ENCODE results near the gene ABCC11. TPM values are rescaled to one million over a fixed set of nuclear protein-coding genes. Genes with fewer than 3 reads are reported as not detected.

The ABCC11 gene
- total RNA-seq, 4 donors from 2014 or later: 0.32 to 0.52 TPM; not detected in 2

DNA sequence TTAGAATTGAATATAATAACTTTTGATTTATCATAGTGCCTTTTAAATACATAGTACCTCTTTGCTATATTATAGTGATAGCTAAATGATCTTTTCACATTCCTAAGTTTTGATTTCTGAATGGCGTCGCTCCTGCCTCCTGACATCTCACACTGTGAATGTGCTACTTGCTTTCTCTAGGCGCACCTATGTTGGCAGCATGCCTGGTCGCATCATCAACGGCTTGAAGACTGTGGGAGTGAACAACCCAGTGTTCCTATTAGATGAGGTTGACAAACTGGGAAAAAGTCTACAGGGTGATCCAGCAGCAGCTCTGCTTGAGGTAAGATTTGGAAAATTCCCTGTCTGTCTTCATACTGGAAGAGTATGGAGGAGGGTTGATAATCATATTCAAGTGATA, 29.8 kb upstream of the ABCC11 start:
- TF ChIP-seq POLR2A (IDR thresholded peaks at IDR 0.05) (no peak), CTCF (IDR thresholded peaks at IDR 0.05) (no peak)
- no peak overlapping the region for H3K4me3 ChIP-seq (ENCODE audit: low read depth, poor library complexity, severe bottlenecking)
- intact Hi-C loops (cut with DNase I; ENCODE audit: low total_unique reads): no loop called here
- WGBS, 2 donors: 71 to 79% methylated on average over 5 of the region's 5 CpGs
- peak in 1 of 2 donors; percentile 28 for DNase-seq (ENCODE audit: low spot score in 2 of 2)

GRCh38 chr16:48276102-48276501, 28.8 kb upstream of the ABCC11 start:
- DNase-seq (ENCODE audit: low spot score in 2 of 2): no peak
- WGBS, 2 donors: 61 to 66% methylated on average over 4 of the region's 4 CpGs
- H3K4me3 ChIP-seq (ENCODE audit: low read depth, poor library complexity, severe bottlenecking): no peak overlapping the region
- no peak for TF ChIP-seq POLR2A (IDR thresholded peaks at IDR 0.05)
- no peak for TF ChIP-seq CTCF (IDR thresholded peaks at IDR 0.05)
- intact Hi-C loops (cut with DNase I; ENCODE audit: low total_unique reads): no loop called here

- intact Hi-C loops (cut with DNase I; ENCODE audit: low total_unique reads): no loop called here
- 96 to 98% methylated on average over 1 of the region's 1 CpG for WGBS, 2 donors
- no peak for TF ChIP-seq CTCF (IDR thresholded peaks at IDR 0.05)
- DNase-seq (ENCODE audit: low spot score in 2 of 2): no peak
- H3K4me3 ChIP-seq (ENCODE audit: low read depth, poor library complexity, severe bottlenecking): no peak overlapping the region
Measured at GRCh38 chr16:48274476-48274875, 27.1 kb upstream of the ABCC11 start.

DNA sequence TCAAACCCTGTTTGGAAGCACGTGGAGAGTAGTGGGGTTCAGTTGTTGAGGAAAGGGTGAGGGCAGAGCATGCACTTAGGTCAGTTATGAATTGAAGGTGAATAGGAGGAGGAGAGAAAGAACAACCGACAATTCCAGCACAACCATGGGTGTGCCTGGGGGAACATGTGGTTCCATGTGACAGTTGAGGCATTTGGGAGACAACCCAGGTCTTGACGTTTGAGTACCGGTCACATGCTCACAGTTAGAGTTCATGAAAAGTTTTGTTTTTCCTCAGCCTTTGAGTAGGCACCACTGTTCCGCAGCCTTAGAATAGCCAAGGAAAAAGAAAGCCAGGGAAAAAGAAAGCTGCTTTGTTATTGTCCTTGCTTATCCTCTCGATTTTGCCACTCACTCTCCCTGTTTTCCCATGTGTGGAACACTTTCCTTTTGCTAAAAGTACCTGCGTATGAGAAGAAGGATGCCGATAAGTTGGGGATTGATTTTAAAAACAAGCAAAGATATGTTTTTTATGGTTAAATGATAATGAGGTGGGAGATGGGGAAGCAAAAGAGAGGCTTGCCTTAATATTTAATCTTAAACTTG, 25.6 kb upstream of the ABCC11 start:
- 77 to 78% methylated on average over 8 of the region's 8 CpGs for WGBS, 2 donors
- peak in 1 of 2 donors; percentile 31 for DNase-seq (ENCODE audit: low spot score in 2 of 2)

GRCh38 chr16:48271728-48272127, 24.4 kb upstream of the ABCC11 start:
- DNase-seq (ENCODE audit: low spot score in 2 of 2): no peak
- whole genome bisulfite sequencing, 2 donors: 73 to 79% methylated on average over 5 of the region's 5 CpGs
- no peak overlapping the region for H3K4me3 ChIP-seq (ENCODE audit: low read depth, poor library complexity, severe bottlenecking)
- intact Hi-C loops (cut with DNase I; ENCODE audit: low total_unique reads): no loop called here
- no peak for TF ChIP-seq CTCF (IDR thresholded peaks at IDR 0.05)
- no peak for TF ChIP-seq POLR2A (IDR thresholded peaks at IDR 0.05)

More for the DNA sequence above, 25.6 kb upstream of the ABCC11 start:
- intact Hi-C loops (cut with DNase I; ENCODE audit: low total_unique reads): no loop called here
- TF ChIP-seq POLR2A (IDR thresholded peaks at IDR 0.05) (no peak), CTCF (IDR thresholded peaks at IDR 0.05) (no peak)
- no peak overlapping the region for H3K4me3 ChIP-seq (ENCODE audit: low read depth, poor library complexity, severe bottlenecking)

DNA sequence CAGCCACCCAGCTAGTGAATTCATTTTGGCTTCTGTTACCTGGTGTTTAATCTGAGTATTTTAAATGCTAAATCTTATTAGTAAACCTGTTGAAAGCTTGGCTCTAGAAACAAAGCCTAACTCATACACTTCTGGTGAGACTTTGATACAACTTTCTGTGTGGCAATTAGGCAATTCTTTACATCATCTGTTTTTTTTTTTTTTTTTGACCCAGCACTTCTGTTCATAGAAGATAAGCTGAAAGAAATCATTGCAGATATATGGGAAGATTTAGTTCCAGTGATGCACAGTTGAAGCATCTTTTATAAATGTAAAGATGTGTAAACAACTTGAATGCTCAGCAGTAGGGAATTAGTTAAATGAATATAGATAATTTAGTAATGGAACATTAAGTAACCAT, 21.7 kb upstream of the ABCC11 start:
- no peak overlapping the region for H3K4me3 ChIP-seq (ENCODE audit: low read depth, poor library complexity, severe bottlenecking)
- intact Hi-C loops (cut with DNase I; ENCODE audit: low total_unique reads): no loop called here
- TF ChIP-seq CTCF (IDR thresholded peaks at IDR 0.05) (no peak), POLR2A (IDR thresholded peaks at IDR 0.05) (no peak)
- DNase-seq (ENCODE audit: low spot score in 2 of 2): no peak

All from lower leg skin (tissue), 4 donors.